ENCODE data around the gene P4HB. TPM values are rescaled to one million over a fixed set of nuclear protein-coding genes. Genes with fewer than 3 reads are reported as not detected.

Gene P4HB
- total RNA-seq, 1 experiment from 2014 or later: 759 TPM

Other genes with a start within 250 kb of the P4HB start
- gene NPLOC4, start 223.4 kb downstream of the P4HB start, total RNA-seq (2021; ENCODE audit: unreplicated experiment): 246 TPM
- 4.8 TPM for gene TSPAN10, start 223.3 kb downstream of the P4HB start, total RNA-seq (2021; ENCODE audit: unreplicated experiment)
- gene PDE6G, start 204.0 kb downstream of the P4HB start, total RNA-seq (2021; ENCODE audit: unreplicated experiment): 0.85 TPM
- gene OXLD1, start 193.9 kb downstream of the P4HB start, total RNA-seq (2021; ENCODE audit: unreplicated experiment): 42.8 TPM
- gene CCDC137, start 193.8 kb downstream of the P4HB start, total RNA-seq (2021; ENCODE audit: unreplicated experiment): 74.6 TPM
- gene ARL16, start 176.7 kb downstream of the P4HB start, total RNA-seq (2021; ENCODE audit: unreplicated experiment): 52.7 TPM
- gene HGS, start 176.5 kb downstream of the P4HB start, total RNA-seq (2021; ENCODE audit: unreplicated experiment): 240 TPM
- 157 TPM for gene MRPL12, start 157.2 kb downstream of the P4HB start, total RNA-seq (2021; ENCODE audit: unreplicated experiment)
- 81.2 TPM for gene SLC25A10, start 148.3 kb downstream of the P4HB start, total RNA-seq (2021; ENCODE audit: unreplicated experiment)
- 1.6 TPM for gene GCGR, start 56.4 kb downstream of the P4HB start, total RNA-seq (2021; ENCODE audit: unreplicated experiment)
- gene MCRIP1, start 27.2 kb downstream of the P4HB start, total RNA-seq (2021; ENCODE audit: unreplicated experiment): 115 TPM
- not detected for gene PPP1R27, start 25.5 kb downstream of the P4HB start, total RNA-seq (2021; ENCODE audit: unreplicated experiment)
- 420 TPM for gene ARHGDIA, start 10.8 kb upstream of the P4HB start, total RNA-seq (2021; ENCODE audit: unreplicated experiment)
- gene ALYREF, start 31.1 kb upstream of the P4HB start, total RNA-seq (2021; ENCODE audit: unreplicated experiment): 253 TPM
- 218 TPM for gene ANAPC11, start 31.2 kb upstream of the P4HB start, total RNA-seq (2021; ENCODE audit: unreplicated experiment)
- gene NPB, start 41.7 kb upstream of the P4HB start, total RNA-seq (2021; ENCODE audit: unreplicated experiment): 3.9 TPM
- 91.2 TPM for gene PCYT2, start 50.9 kb upstream of the P4HB start, total RNA-seq (2021; ENCODE audit: unreplicated experiment)
- gene SIRT7, start 57.6 kb upstream of the P4HB start, total RNA-seq (2021; ENCODE audit: unreplicated experiment): 82.5 TPM
- gene MAFG, start 67.2 kb upstream of the P4HB start, total RNA-seq (2021; ENCODE audit: unreplicated experiment): 57.0 TPM
- gene PYCR1, start 76.8 kb upstream of the P4HB start, total RNA-seq (2021; ENCODE audit: unreplicated experiment): 212 TPM
- not detected for gene MYADML2, start 86.7 kb upstream of the P4HB start, total RNA-seq (2021; ENCODE audit: unreplicated experiment)
- 2.0 TPM for gene NOTUM, start 100.7 kb upstream of the P4HB start, total RNA-seq (2021; ENCODE audit: unreplicated experiment)
- gene ASPSCR1, start 117.1 kb upstream of the P4HB start, total RNA-seq (2021; ENCODE audit: unreplicated experiment): 64.7 TPM
- gene CENPX, start 162.3 kb upstream of the P4HB start, total RNA-seq (2021; ENCODE audit: unreplicated experiment): 187 TPM
- gene LRRC45, start 162.8 kb upstream of the P4HB start, total RNA-seq (2021; ENCODE audit: unreplicated experiment): 29.9 TPM
- gene RAC3, start 171.1 kb upstream of the P4HB start, total RNA-seq (2021; ENCODE audit: unreplicated experiment): 39.4 TPM
- gene DCXR, start 177.2 kb upstream of the P4HB start, total RNA-seq (2021; ENCODE audit: unreplicated experiment): 128 TPM
- 43.4 TPM for gene RFNG, start 191.3 kb upstream of the P4HB start, total RNA-seq (2021; ENCODE audit: unreplicated experiment)
- 175 TPM for gene GPS1, start 191.4 kb upstream of the P4HB start, total RNA-seq (2021; ENCODE audit: unreplicated experiment)
- 115 TPM for gene DUS1L, start 205.3 kb upstream of the P4HB start, total RNA-seq (2021; ENCODE audit: unreplicated experiment)
- 956 TPM for gene FASN, start 237.7 kb upstream of the P4HB start, total RNA-seq (2021; ENCODE audit: unreplicated experiment)